Skin of body (tissue), 3 donors: ENCODE measurements around the gene VPS33A. TPM values are rescaled to one million over a fixed set of nuclear protein-coding genes. Genes with fewer than 3 reads are reported as not detected.

Experiments
- DNase-seq: peaks from one replicate; lab custom pipeline; 2025; lab: John Stamatoyannopoulos, UW
- small RNA-seq: library from RNA; depleted of rRNA; stranded (forward); fragments of <200 nt; gene quantifications from one replicate; pipeline ENCODE3, GENCODE V24; 2014; ENCODE audit warnings: low replicate concordance
- total RNA-seq: library from RNA; depleted of rRNA; stranded (reverse); fragments of >200 nt; gene quantifications from one replicate; pipeline ENCODE4 v1.2.3, GENCODE V29; 2014

Gene VPS33A
- total RNA-seq, 1 donor from 2014 or later = 12.0 TPM

DNA sequence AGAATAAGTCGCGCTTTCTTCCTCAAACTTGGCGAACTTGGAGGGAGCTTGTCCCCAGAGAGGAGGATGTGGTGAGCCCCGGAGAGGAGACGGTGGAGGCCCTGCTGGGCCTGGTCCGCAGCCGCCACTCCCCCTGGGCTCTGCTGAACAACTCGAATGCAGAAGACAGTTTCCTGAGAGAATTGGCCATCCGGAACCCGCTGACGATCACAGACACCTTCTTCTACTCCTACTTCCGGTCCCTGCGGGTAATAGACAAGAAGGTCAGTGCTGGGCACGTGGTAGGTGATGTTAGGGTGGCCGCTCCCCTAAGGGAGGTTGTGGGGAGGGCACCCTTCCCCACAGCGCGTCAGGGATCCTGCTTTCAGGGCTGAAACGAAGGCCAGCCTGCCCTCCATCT, 81.8 kb downstream of the VPS33A start:
- DNase-seq = no peak

DNA sequence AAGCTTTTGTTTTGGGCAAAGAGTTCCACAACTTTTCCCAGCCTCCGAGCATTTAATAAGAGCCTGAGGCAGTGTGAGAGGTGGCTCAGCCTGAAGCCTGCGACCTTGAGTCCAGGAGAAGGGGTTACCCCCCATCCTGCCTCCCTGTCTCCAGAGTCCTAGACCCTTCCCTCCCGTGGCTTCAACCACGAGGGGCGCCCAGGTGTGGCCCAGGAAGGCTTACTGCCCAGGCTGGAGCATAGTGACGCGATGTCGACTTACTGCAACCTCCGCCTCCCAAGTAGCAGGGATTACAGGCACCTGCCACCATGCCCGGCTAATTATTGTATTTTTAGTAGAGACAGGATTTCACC, 82.7 kb downstream of the VPS33A start:
- DNase-seq = no peak

DNA sequence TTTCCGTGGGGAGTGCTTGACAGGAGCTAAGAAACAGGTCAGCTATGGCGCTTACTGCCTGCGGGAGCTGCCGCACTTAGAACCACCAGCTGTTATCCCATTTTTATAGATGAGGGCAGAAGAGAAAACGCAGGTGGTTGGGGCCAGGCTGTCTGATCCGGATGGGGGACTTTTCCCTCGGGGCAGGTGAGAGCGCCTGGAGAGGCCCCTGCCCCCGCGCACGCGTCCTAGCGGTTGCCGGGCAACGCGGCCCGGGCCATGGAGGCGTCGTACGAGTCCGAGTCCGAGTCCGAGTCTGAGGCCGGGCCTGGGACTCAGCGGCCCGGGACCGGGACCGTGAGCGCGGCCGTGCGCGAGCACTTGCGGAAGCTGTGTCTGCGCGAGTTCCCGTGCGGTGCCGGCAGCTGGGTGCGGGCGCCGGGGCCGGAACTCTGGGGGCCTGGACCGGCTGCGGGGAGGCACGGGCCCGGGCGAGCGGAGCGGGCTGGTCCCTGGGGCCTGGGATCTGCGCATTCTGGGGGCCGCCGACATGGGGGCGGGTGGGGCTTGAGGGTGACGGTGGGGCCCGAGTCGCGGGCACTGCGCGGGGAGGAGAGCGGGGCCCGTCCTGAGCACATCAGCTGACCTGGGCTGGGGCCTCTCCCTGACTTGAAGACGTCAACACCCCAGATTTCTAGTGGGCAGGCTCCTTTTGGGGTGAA, 83.3 kb downstream of the VPS33A start, which contains the start of gene LRRC43:
Gene LRRC43, plus strand, starts transcription at position 237 of the 701 bp plus-strand sequence. Its CDS starts 22 bp downstream, at position 259.
- no peak for DNase-seq

Small RNA genes within 50 kb of the gene (small RNA-seq; reads per million reads assigned to genes)
- gene DIABLO = 0.35 reads per million, percentile 42 among the genes with 10 or more reads in this experiment

Other genes with a start within 250 kb of the VPS33A start
- 12.9 TPM for gene BCL7A, start 244.6 kb downstream of the VPS33A start, total RNA-seq
- gene MLXIP, start 187.7 kb downstream of the VPS33A start, total RNA-seq = 12.5 TPM
- gene IL31, start 92.3 kb downstream of the VPS33A start, total RNA-seq = not detected
- not detected for gene LRRC43, start 83.4 kb downstream of the VPS33A start, total RNA-seq
- gene B3GNT4, start 62.8 kb downstream of the VPS33A start, total RNA-seq = 0.59 TPM
- 31.7 TPM for gene DIABLO, start 40.4 kb downstream of the VPS33A start, total RNA-seq
- gene CLIP1, start 156.2 kb upstream of the VPS33A start, total RNA-seq = 90.0 TPM
- 33.4 TPM for gene ZCCHC8, start 234.4 kb upstream of the VPS33A start, total RNA-seq